HepG2 (cell line): ENCODE measurements around the gene SPRN. TPM values are rescaled to one million over a fixed set of nuclear protein-coding genes. Genes with fewer than 3 reads are reported as not detected.

ENCODE experiments used
- ATAC-seq: fragments of 200-7000 bp; cut with Tn5 transposase; 3 replicates; pipeline ENCODE4 v1.9.1; 2020; ENCODE audit warnings: mild to moderate bottlenecking, moderate library complexity
- BruUV-seq: library from RNA; stranded (reverse); fragments of 400-500 nt; replicated peaks from 2 replicates; lab custom pipeline; 2021; lab: Mats Ljungman, UMichigan
- CTCF ChIA-PET: fragments of 300-600 bp; formaldehyde crosslinking; extraction: SDS; loops from one replicate; lab custom pipeline; 2021; ENCODE audit warnings: low total read pairs, inconsistent platforms, low intra/inter-chr PET ratio; lab: Yijun Ruan, JAX
- POLR2A ChIA-PET: fragments of 350-600 bp; sonication (Branson Sonifier 250); formaldehyde crosslinking; loops from one replicate; lab custom pipeline; 2020; ENCODE audit warnings: antibody characterized with exemption, inconsistent platforms; lab: Yijun Ruan, JAX
- DNase-seq: peaks from one replicate; pipeline ENCODE4 v3.0.0-alpha.2; 2015; ENCODE audit warnings: low spot score
- FAIRE-seq: peaks from 3 replicates; lab custom pipeline; 2011; peaks lifted over from hg19 to GRCh38; lab: Jason Lieb, UNC
- H2AFZ ChIP-seq: one replicate; pipeline ENCODE4 v1.6.1; 2011; ENCODE audit warnings: low read length, inconsistent platforms
- H3K27ac ChIP-seq: fragments of 300-600 bp; 3 replicates; pipeline ENCODE4 v1.8.0; 2011; ENCODE audit warnings: mixed run types, mild to moderate bottlenecking, mixed read lengths, low read length, inconsistent platforms; ENCODE audit not compliant: insufficient read depth; ENCODE audit errors: extremely low read length
- H3K27me3 ChIP-seq, 2 experiments: fragments of 200-600 bp in 1 of 2; 2 replicates in 1 of 2; 3 replicates in 1 of 2; pipeline versions ENCODE4 v1.6.0 to v1.8.0; 2011; ENCODE audit warnings: low read length in 2 of 2, mild to moderate bottlenecking in 2 of 2, moderate library complexity in 2 of 2, inconsistent platforms in 1 of 2; ENCODE audit not compliant: insufficient read depth in 2 of 2, control insufficient read depth in 1 of 2
- H3K36me3 ChIP-seq, 2 experiments: fragments of 200-600 bp in 1 of 2; replicated peaks in 1 of 2; 2 replicates in 1 of 2; 3 replicates in 1 of 2; pipeline versions ENCODE4 v1.5.1 to v1.8.0; 2011; ENCODE audit warnings: low read length in 2 of 2, inconsistent platforms in 1 of 2; ENCODE audit not compliant: insufficient read depth in 2 of 2, control insufficient read depth in 1 of 2
- H3K4me1 ChIP-seq: 2 replicates; pipeline ENCODE4 v1.5.1; 2012; ENCODE audit warnings: low read length, inconsistent platforms; ENCODE audit not compliant: insufficient read depth
- H3K4me2 ChIP-seq: 2 replicates; pipeline ENCODE4 v1.6.0; 2011; ENCODE audit warnings: low read depth, low read length, inconsistent platforms
- H3K4me3 ChIP-seq, 3 experiments: fragments of 200-600 bp in 1 of 3; sonication (generic), shearing (Covaris generic) in 1 of 3; replicated peaks in 1 of 3; 2 replicates each; pipeline ENCODE4 v1.5.1; 2011 to 2016; ENCODE audit warnings: low read length in 3 of 3, inconsistent platforms in 2 of 3, low read depth in 2 of 3, mild to moderate bottlenecking in 2 of 3, control low read depth in 1 of 3, mixed read lengths in 1 of 3; ENCODE audit not compliant: insufficient read depth in 1 of 3
- H3K79me2 ChIP-seq: one replicate; pipeline ENCODE4 v1.6.1; 2011; ENCODE audit warnings: low read length, inconsistent platforms; ENCODE audit not compliant: insufficient read depth
- H3K9ac ChIP-seq: 2 replicates; pipeline ENCODE4 v1.6.0; 2011; ENCODE audit warnings: mild to moderate bottlenecking, low read depth, low read length, inconsistent platforms; ENCODE audit not compliant: insufficient read depth
- H3K9me3 ChIP-seq: 2 replicates; pipeline ENCODE4 v1.5.1; 2012; ENCODE audit warnings: mild to moderate bottlenecking, low read length
- H4K20me1 ChIP-seq: 2 replicates; pipeline ENCODE4 v1.6.0; 2011; ENCODE audit warnings: inconsistent platforms, mild to moderate bottlenecking, low read length, moderate library complexity; ENCODE audit not compliant: insufficient read depth
- CEBPB ChIP-seq: IDR thresholded peaks from 2 replicates; pipeline ENCODE4 v1.6.1; 2011; ENCODE audit warnings: low read depth, low read length, improper control_type of control experiment, borderline replicate concordance
- DNMT1 ChIP-seq: sonication (generic); formaldehyde crosslinking; IDR thresholded peaks from 2 replicates; pipeline ENCODE4 v1.5.1; 2020; ENCODE audit warnings: mild to moderate bottlenecking, missing genetic modification reagents
- IKZF4 ChIP-seq: sonication (generic); formaldehyde crosslinking; IDR thresholded peaks from 2 replicates; pipeline ENCODE4 v1.5.1; 2020; ENCODE audit warnings: borderline replicate concordance, mild to moderate bottlenecking, low read depth, missing genetic modification reagents; ENCODE audit errors: not compliant biosample characterization
- IRF1 ChIP-seq: sonication (generic); formaldehyde crosslinking; IDR thresholded peaks from 2 replicates; pipeline ENCODE4 v1.4.0; 2020; ENCODE audit warnings: low read depth, mild to moderate bottlenecking, missing genetic modification reagents
- ISL2 ChIP-seq: sonication (generic); formaldehyde crosslinking; IDR thresholded peaks from 2 replicates; pipeline ENCODE4 v1.5.0; 2020; ENCODE audit warnings: missing genetic modification reagents
- KLF6 ChIP-seq: IDR thresholded peaks from 2 replicates; pipeline ENCODE4 v1.8.0; 2016; ENCODE audit warnings: missing biosample characterization, missing genetic modification reagents
- REPIN1 ChIP-seq: sonication (generic); formaldehyde crosslinking; IDR thresholded peaks from 2 replicates; pipeline ENCODE4 v1.8.0; 2022; ENCODE audit warnings: missing genetic modification reagents, low read depth, mild to moderate bottlenecking, borderline replicate concordance
- RNF219 ChIP-seq: sonication (generic); formaldehyde crosslinking; IDR thresholded peaks from 2 replicates; pipeline ENCODE4 v1.5.0; 2020; ENCODE audit warnings: mild to moderate bottlenecking, missing genetic modification reagents
- SRSF4 ChIP-seq: fragments of 200-400 bp; formaldehyde crosslinking; IDR thresholded peaks from one replicate; pipeline ENCODE4 v1.6.1; 2018; ENCODE audit warnings: mild to moderate bottlenecking, low read depth, low read length, moderate library complexity; ENCODE audit not compliant: poor library complexity, severe bottlenecking
- SYNCRIP ChIP-seq: fragments of 200-400 bp; formaldehyde crosslinking; IDR thresholded peaks from 2 replicates; pipeline ENCODE4 v1.6.1; 2018; ENCODE audit warnings: mild to moderate bottlenecking, low read depth, low read length; ENCODE audit not compliant: insufficient read depth
- U2AF1 ChIP-seq: fragments of 200-400 bp; formaldehyde crosslinking; optimal IDR thresholded peaks from 2 replicates; pipeline ENCODE3; 2017; ENCODE audit warnings: mild to moderate bottlenecking, low read depth, low read length
- YEATS4 ChIP-seq: sonication (generic); formaldehyde crosslinking; IDR thresholded peaks from 2 replicates; pipeline ENCODE4 v1.4.0; 2020; ENCODE audit warnings: missing genetic modification reagents, borderline replicate concordance
- ZBTB26 ChIP-seq: IDR thresholded peaks from 2 replicates; pipeline ENCODE4 v1.6.1; 2016; ENCODE audit warnings: missing compliant biosample characterization, missing genetic modification reagents, borderline replicate concordance
- ZNF207 ChIP-seq: fragments of 450-650 bp; IDR thresholded peaks from 2 replicates; pipeline ENCODE4 v1.6.1; 2016; ENCODE audit warnings: antibody characterized with exemption, borderline replicate concordance
- ZNF780A ChIP-seq: sonication (generic); formaldehyde crosslinking; IDR thresholded peaks from 2 replicates; pipeline ENCODE4 v1.8.0; 2022; ENCODE audit warnings: mild to moderate bottlenecking, missing genetic modification reagents, moderate library complexity
- ZNF800 ChIP-seq: sonication (generic); formaldehyde crosslinking; IDR thresholded peaks from 2 replicates; pipeline ENCODE4 v1.4.0; 2020; ENCODE audit warnings: missing genetic modification reagents
- ZZZ3 ChIP-seq: sonication (generic); formaldehyde crosslinking; IDR thresholded peaks from 2 replicates; pipeline ENCODE4 v1.4.0; 2020; ENCODE audit warnings: missing genetic modification reagents, mild to moderate bottlenecking, borderline replicate concordance
- WGBS: methylation state at CpG from one replicate; pipeline ENCODE4 v1.1.6; 2017; ENCODE audit warnings: low lambda C conversion rate; 5-methylcytosine and 5-hydroxymethylcytosine counted together
- in situ Hi-C: cut with HindIII; loops from 2 replicates; pipeline ENCODE4 v1.10.0; 2017; ENCODE audit warnings: low pct_unique_long_range_greater_than_20kb; ENCODE audit not compliant: extremely low pct_ligation_motif_present
- intact Hi-C: fragments of 100-400 bp; cut with micrococcal nuclease; formaldehyde crosslinking; loops from one replicate; pipeline ENCODE4 v1.10.0; 2022; ENCODE audit not compliant: unreplicated experiment
- polyA plus RNA-seq, 8 experiments: library from polyadenylated mRNA; depleted of rRNA in 3 of 8; stranded (reverse) in 7 of 8; unstranded in 1 of 8; fragments of >200 nt; fragmentation: Illumina TruSeq in 4 of 8; extraction: Trizol in 4 of 8; gene quantifications; 2 replicates each; pipeline versions ENCODE4 v1.2.1 to v1.2.3, GENCODE V29; 2011 to 2016; ENCODE audit warnings: low read depth in 4 of 8, missing spikeins in 1 of 8, mixed read lengths in 1 of 8; ENCODE audit not compliant: insufficient read depth in 1 of 8
- total RNA-seq, 5 experiments: library from RNA; depleted of rRNA; stranded (reverse); fragments of >200 nt; fragmentation: Illumina TruSeq; extraction: Trizol; gene quantifications; 2 replicates each; pipeline ENCODE4 v1.2.3, GENCODE V29; 2016; ENCODE audit warnings: low read depth in 1 of 5

SPRN gene
- total and polyA plus RNA-seq, 2 of the 13 experiments (the other 11 are each of a cell fraction or from before 2014, with no cell fraction given): not detected

GRCh38 chr10:133403359-133403758 is 21.1 kb downstream of the SPRN start:
- 90% methylated on average over 16 of the region's 16 CpGs for WGBS
- TF ChIP-seq YEATS4: no peak
- TF ChIP-seq ZZZ3 (CRISPR knock-in tag): no peak
- TF ChIP-seq ZNF780A: no peak
- TF ChIP-seq CEBPB: no peak
- no peak for TF ChIP-seq ZBTB26 (CRISPR knock-in tag)
- TF ChIP-seq SRSF4: no peak
- TF ChIP-seq DNMT1 (CRISPR knock-in tag): no peak
- TF ChIP-seq IRF1 (CRISPR knock-in tag): no peak
- TF ChIP-seq U2AF1: no peak
- TF ChIP-seq IKZF4 (CRISPR knock-in tag): no peak
- TF ChIP-seq ZNF207: no peak
- TF ChIP-seq REPIN1 (CRISPR knock-in tag): no peak
- no peak for TF ChIP-seq ISL2 (CRISPR knock-in tag)
- no peak for TF ChIP-seq ZNF800 (CRISPR knock-in tag)
- TF ChIP-seq KLF6: no peak
- no peak for TF ChIP-seq RNF219
- no peak for TF ChIP-seq SYNCRIP

More at GRCh38 chr10:133403359-133403758, 21.1 kb downstream of the SPRN start:
- intact Hi-C loops (no loop called here), in situ Hi-C loops (no loop called here)
- Histone ChIP-seq H2AFZ (no peak overlapping the region), H3K9me3 (no peaks in the 10 kb centered on the region), H3K36me3 (peaks cover 11 to 52% of the 10 kb centered on the region in 2 experiments; a peak in 4 of 5 replicates), H3K4me1 (no peaks in the 10 kb centered on the region), H3K9ac (no peak overlapping the region), H3K4me2 (no peak overlapping the region), H3K27me3 (no peaks in the 10 kb centered on the region), H3K4me3 (no peak overlapping the region), H3K27ac (no peak overlapping the region), H3K79me2 (peaks cover 21% of the 10 kb centered on the region), H4K20me1 (no peaks in the 10 kb centered on the region)
- BruUV-seq: no TSS peak
- no peak for ATAC-seq
- POLR2A ChIA-PET: no interaction called here
- no peak for DNase-seq
- no peak for FAIRE-seq
- CTCF ChIA-PET: no interaction called here
